GM18951 (cell line): ENCODE measurements around the gene RNF222.
"Not testable (repeated sequence)": the region's sequence is repeated elsewhere in the genome, so short reads cannot be mapped to it uniquely, and the experiment has no call there.

Experiments
- POLR2A ChIP-seq: IDR thresholded peaks from 4 replicates; pipeline ENCODE4 v1.6.1; 2011; ENCODE audit warnings: mild to moderate bottlenecking; ENCODE audit not compliant: insufficient read length, insufficient read depth; ENCODE audit errors: extremely low read depth
- in situ Hi-C: fragments of 300-500 bp; cut with MboI; formaldehyde crosslinking; loops from one replicate; pipeline ENCODE4 v1.12.0; 2022; ENCODE audit warnings: low sequenced_read_pairs, mixed read lengths, inconsistent platforms; ENCODE audit not compliant: unreplicated experiment

RNF222 gene

GRCh38 chr17:8382880-8383142 lies 14.8 kb downstream of the RNF222 start:
- no peak for TF ChIP-seq POLR2A
- in situ Hi-C loops, result no loop called here

GRCh38 chr17:8382052-8382879 lies 15.4 kb downstream of the RNF222 start:
- in situ Hi-C loops, result no loop called here
- no peak for TF ChIP-seq POLR2A

GRCh38 chr17:8380049-8380448 lies 17.6 kb downstream of the RNF222 start:
- in situ Hi-C loops, result no loop called here
- TF ChIP-seq POLR2A, result no peak

- in situ Hi-C loops, result not testable (repeated sequence)
Observed at GRCh38 chr17:8378117-8378516, 19.5 kb downstream of the RNF222 start.

- in situ Hi-C loops, result no loop called here
- no peak for TF ChIP-seq POLR2A
Observed at GRCh38 chr17:8377422-8377821, 20.2 kb downstream of the RNF222 start.

- in situ Hi-C loops, result no loop called here
- TF ChIP-seq POLR2A, result peak; percentile 83
Observed at GRCh38 chr17:8376271-8377067, 21.2 kb downstream of the RNF222 start, which contains the start of gene KRABD2. KRABD2 (minus strand) TSS chr17:8376704.

- TF ChIP-seq POLR2A, result no peak
- in situ Hi-C loops, result no loop called here
Observed at GRCh38 chr17:8375738-8376259, 21.8 kb downstream of the RNF222 start.

GRCh38 chr17:8373856-8374255 lies 23.8 kb downstream of the RNF222 start:
- in situ Hi-C loops, result not testable (repeated sequence)

- TF ChIP-seq POLR2A, result no peak
- in situ Hi-C loops, result no loop called here
Observed at GRCh38 chr17:8372422-8372821, 25.2 kb downstream of the RNF222 start.

- in situ Hi-C loops, result no loop called here
- no peak for TF ChIP-seq POLR2A
Observed at GRCh38 chr17:8371786-8372185, 25.8 kb downstream of the RNF222 start.

GRCh38 chr17:8369944-8370343 lies 27.7 kb downstream of the RNF222 start:
- no peak for TF ChIP-seq POLR2A
- in situ Hi-C loops, result no loop called here

GRCh38 chr17:8368193-8368592 lies 29.4 kb downstream of the RNF222 start:
- TF ChIP-seq POLR2A, result no peak
- in situ Hi-C loops, result no loop called here

GRCh38 chr17:8366231-8366630 lies 31.4 kb downstream of the RNF222 start:
- in situ Hi-C loops, result no loop called here

GRCh38 chr17:8365143-8365542 lies 32.5 kb downstream of the RNF222 start:
- in situ Hi-C loops, result no loop called here
- no peak for TF ChIP-seq POLR2A

More at GRCh38 chr17:8366231-8366630, 31.4 kb downstream of the RNF222 start:
- TF ChIP-seq POLR2A, result no peak
